Measurements from ENCODE around the gene STEAP3. TPM values are rescaled to one million over a fixed set of nuclear protein-coding genes. Genes with fewer than 3 reads are reported as not detected.

Gene STEAP3
- total RNA-seq, 2 experiments from 2014 or later, result 0.14 to 0.16 TPM

- H3K36me3 Mint-ChIP-seq (ENCODE audit: low read depth), result no peaks in the 10 kb centered on the region
- no peak overlapping the region for H3K27ac Mint-ChIP-seq
- ChIA-PET CTCF (no interaction called here), POLR2A (no interaction called here)
- no peak overlapping the region for H3K4me3 Mint-ChIP-seq
- DNase-seq, result no peak
- intact Hi-C loops (cut with DNase I, micrococcal nuclease), result no loop called here
- no peaks in the 10 kb centered on the region for H3K4me1 Mint-ChIP-seq
- no peaks in the 10 kb centered on the region for H3K9me3 Mint-ChIP-seq (ENCODE audit: low read depth)
- no peak for ATAC-seq
- H3K27me3 Mint-ChIP-seq, result no peaks in the 10 kb centered on the region
These were observed 18.9 kb downstream of the STEAP3 start for GRCh38 chr2:119242276-119243119.

GRCh38 chr2:119243621-119244020 is 20.0 kb downstream of the STEAP3 start:
- CTCF ChIA-PET, result interaction anchor here (0.6 kb wide), 1 partner anchor 361 kb away, joined by 4 read pairs; no protein-coding TSS in a partner anchor
- intact Hi-C loops (cut with DNase I, micrococcal nuclease), result no loop called here

GRCh38 chr2:119245076-119245840 is 21.6 kb downstream of the STEAP3 start:
- Mint-ChIP-seq H3K36me3 (ENCODE audit: low read depth) (no peaks in the 10 kb centered on the region), H3K9me3 (ENCODE audit: low read depth) (no peaks in the 10 kb centered on the region), H3K27ac (no peak overlapping the region), H3K27me3 (no peaks in the 10 kb centered on the region), H3K4me1 (no peaks in the 10 kb centered on the region), H3K4me3 (no peak overlapping the region)
- ATAC-seq (no peak), DNase-seq (no peak)
- ChIA-PET POLR2A (no interaction called here), CTCF (interaction anchor here (0.6 kb wide), 1 partner anchor 128 kb away, joined by 4 read pairs; no protein-coding TSS in a partner anchor)
- intact Hi-C loops (cut with DNase I, micrococcal nuclease), result no loop called here

More at GRCh38 chr2:119243621-119244020, 20.0 kb downstream of the STEAP3 start:
- ATAC-seq, result no peak
- no peaks in the 10 kb centered on the region for H3K9me3 Mint-ChIP-seq (ENCODE audit: low read depth)
- DNase-seq, result no peak
- POLR2A ChIA-PET, result interaction anchor here (0.7 kb wide), 1 partner anchor 393 kb away, joined by 5 read pairs; no protein-coding TSS in a partner anchor
- H3K4me3 Mint-ChIP-seq, result no peak overlapping the region
- H3K36me3 Mint-ChIP-seq (ENCODE audit: low read depth), result no peaks in the 10 kb centered on the region
- H3K4me1 Mint-ChIP-seq, result no peaks in the 10 kb centered on the region
- H3K27me3 Mint-ChIP-seq, result no peaks in the 10 kb centered on the region
- H3K27ac Mint-ChIP-seq, result no peak overlapping the region

GRCh38 chr2:119245841-119246230 is 22.2 kb downstream of the STEAP3 start:
- Mint-ChIP-seq H3K36me3 (ENCODE audit: low read depth) (no peaks in the 10 kb centered on the region), H3K4me1 (no peaks in the 10 kb centered on the region), H3K27me3 (no peaks in the 10 kb centered on the region), H3K27ac (no peak overlapping the region), H3K9me3 (ENCODE audit: low read depth) (no peaks in the 10 kb centered on the region), H3K4me3 (no peak overlapping the region)
- DNase-seq, result no peak
- CTCF ChIA-PET, result interaction anchor here (0.6 kb wide), 1 partner anchor 128 kb away, joined by 4 read pairs; no protein-coding TSS in a partner anchor
- no peak for ATAC-seq
- intact Hi-C loops (cut with DNase I, micrococcal nuclease), result no loop called here
- POLR2A ChIA-PET, result no interaction called here

GRCh38 chr2:119246884-119247843 is 23.5 kb downstream of the STEAP3 start:
- H3K4me1 Mint-ChIP-seq, result no peaks in the 10 kb centered on the region
- no peak overlapping the region for H3K4me3 Mint-ChIP-seq
- ChIA-PET CTCF (no interaction called here), POLR2A (no interaction called here)
- H3K9me3 Mint-ChIP-seq (ENCODE audit: low read depth), result no peaks in the 10 kb centered on the region
- H3K27me3 Mint-ChIP-seq, result no peaks in the 10 kb centered on the region
- no peak overlapping the region for H3K27ac Mint-ChIP-seq
- no peak for ATAC-seq
- no peaks in the 10 kb centered on the region for H3K36me3 Mint-ChIP-seq (ENCODE audit: low read depth)
- intact Hi-C loops (cut with DNase I, micrococcal nuclease), result no loop called here
- DNase-seq, result no peak

- ATAC-seq, result no peak
- Mint-ChIP-seq H3K4me1 (no peaks in the 10 kb centered on the region), H3K36me3 (ENCODE audit: low read depth) (no peaks in the 10 kb centered on the region), H3K27ac (no peak overlapping the region), H3K4me3 (no peak overlapping the region), H3K9me3 (ENCODE audit: low read depth) (no peaks in the 10 kb centered on the region), H3K27me3 (no peaks in the 10 kb centered on the region)
- ChIA-PET CTCF (no interaction called here), POLR2A (no interaction called here)
- intact Hi-C loops (cut with DNase I, micrococcal nuclease), result no loop called here
- DNase-seq, result no peak
These were observed 24.2 kb downstream of the STEAP3 start for GRCh38 chr2:119247844-119248271.

- H3K36me3 Mint-ChIP-seq (ENCODE audit: low read depth), result no peaks in the 10 kb centered on the region
- ChIA-PET POLR2A (no interaction called here), CTCF (no interaction called here)
- H3K9me3 Mint-ChIP-seq (ENCODE audit: low read depth), result no peaks in the 10 kb centered on the region
- H3K4me3 Mint-ChIP-seq, result no peak overlapping the region
- DNase-seq (peak; percentile 33), ATAC-seq (no peak)
- no peaks in the 10 kb centered on the region for H3K4me1 Mint-ChIP-seq
- H3K27me3 Mint-ChIP-seq, result no peaks in the 10 kb centered on the region
- no peak overlapping the region for H3K27ac Mint-ChIP-seq
- intact Hi-C loops (cut with DNase I, micrococcal nuclease), result no loop called here
These were observed 24.7 kb downstream of the STEAP3 start for GRCh38 chr2:119248311-119248710.

- no peaks in the 10 kb centered on the region for H3K4me1 Mint-ChIP-seq
- POLR2A ChIA-PET, result no interaction called here
- no peak for ATAC-seq
- H3K4me3 Mint-ChIP-seq, result no peak overlapping the region
- H3K27me3 Mint-ChIP-seq, result no peaks in the 10 kb centered on the region
- no peak overlapping the region for H3K27ac Mint-ChIP-seq
- H3K36me3 Mint-ChIP-seq (ENCODE audit: low read depth), result no peaks in the 10 kb centered on the region
- CTCF ChIA-PET, result interaction anchor here (0.6 to 0.9 kb wide), 2 partner anchors 16 to 367 kb away, joined by 3 read pairs; no protein-coding TSS in a partner anchor
- DNase-seq, result no peak
- intact Hi-C loops (cut with DNase I, micrococcal nuclease), result no loop called here
- no peaks in the 10 kb centered on the region for H3K9me3 Mint-ChIP-seq (ENCODE audit: low read depth)
These were observed 25.1 kb downstream of the STEAP3 start for GRCh38 chr2:119248751-119249150.

GRCh38 chr2:119249311-119249710 is 25.7 kb downstream of the STEAP3 start:
- CTCF ChIA-PET, result interaction anchor here (0.6 to 0.9 kb wide), 2 partner anchors 15 to 368 kb away, joined by 3 read pairs; no protein-coding TSS in a partner anchor
- no peaks in the 10 kb centered on the region for H3K9me3 Mint-ChIP-seq (ENCODE audit: low read depth)
- POLR2A ChIA-PET, result no interaction called here
- no peak overlapping the region for H3K4me3 Mint-ChIP-seq
- no peaks in the 10 kb centered on the region for H3K36me3 Mint-ChIP-seq (ENCODE audit: low read depth)
- ATAC-seq, result no peak
- intact Hi-C loops (cut with DNase I, micrococcal nuclease), result no loop called here
- H3K4me1 Mint-ChIP-seq, result no peaks in the 10 kb centered on the region
- H3K27me3 Mint-ChIP-seq, result no peaks in the 10 kb centered on the region
- DNase-seq, result no peak
- no peak overlapping the region for H3K27ac Mint-ChIP-seq

- ChIA-PET POLR2A (no interaction called here), CTCF (no interaction called here)
- Mint-ChIP-seq H3K36me3 (ENCODE audit: low read depth) (no peaks in the 10 kb centered on the region), H3K4me1 (no peaks in the 10 kb centered on the region), H3K4me3 (no peak overlapping the region), H3K27me3 (no peaks in the 10 kb centered on the region), H3K27ac (no peak overlapping the region), H3K9me3 (ENCODE audit: low read depth) (no peaks in the 10 kb centered on the region)
- no peak for ATAC-seq
- DNase-seq, result no peak
- intact Hi-C loops (cut with DNase I, micrococcal nuclease), result no loop called here
These were observed 26.5 kb downstream of the STEAP3 start for GRCh38 chr2:119249855-119250717.

Measured in activated CD4-positive, alpha-beta T cell treated with anti-CD3 and anti-CD28 coated beads for 36 hours (primary cell).